DND-41 (cell line): ENCODE measurements around the gene PCDHA8.

Source experiments
- EZH2 ChIP-seq: IDR thresholded peaks from 3 replicates; pipeline ENCODE4 v1.6.1; 2012; ENCODE audit warnings: borderline replicate concordance, low read depth, mild to moderate bottlenecking, moderate library complexity, low read length, inconsistent platforms; ENCODE audit not compliant: severe bottlenecking
- TF ChIP-seq, protein P1 (sequence below): IDR thresholded peaks from 2 replicates; pipeline ENCODE4 v1.5.1; 2012; ENCODE audit warnings: borderline replicate concordance, low read length, moderate library complexity, mild to moderate bottlenecking; ENCODE audit not compliant: poor library complexity, severe bottlenecking; ENCODE audit errors: extremely low read depth

DNA sequence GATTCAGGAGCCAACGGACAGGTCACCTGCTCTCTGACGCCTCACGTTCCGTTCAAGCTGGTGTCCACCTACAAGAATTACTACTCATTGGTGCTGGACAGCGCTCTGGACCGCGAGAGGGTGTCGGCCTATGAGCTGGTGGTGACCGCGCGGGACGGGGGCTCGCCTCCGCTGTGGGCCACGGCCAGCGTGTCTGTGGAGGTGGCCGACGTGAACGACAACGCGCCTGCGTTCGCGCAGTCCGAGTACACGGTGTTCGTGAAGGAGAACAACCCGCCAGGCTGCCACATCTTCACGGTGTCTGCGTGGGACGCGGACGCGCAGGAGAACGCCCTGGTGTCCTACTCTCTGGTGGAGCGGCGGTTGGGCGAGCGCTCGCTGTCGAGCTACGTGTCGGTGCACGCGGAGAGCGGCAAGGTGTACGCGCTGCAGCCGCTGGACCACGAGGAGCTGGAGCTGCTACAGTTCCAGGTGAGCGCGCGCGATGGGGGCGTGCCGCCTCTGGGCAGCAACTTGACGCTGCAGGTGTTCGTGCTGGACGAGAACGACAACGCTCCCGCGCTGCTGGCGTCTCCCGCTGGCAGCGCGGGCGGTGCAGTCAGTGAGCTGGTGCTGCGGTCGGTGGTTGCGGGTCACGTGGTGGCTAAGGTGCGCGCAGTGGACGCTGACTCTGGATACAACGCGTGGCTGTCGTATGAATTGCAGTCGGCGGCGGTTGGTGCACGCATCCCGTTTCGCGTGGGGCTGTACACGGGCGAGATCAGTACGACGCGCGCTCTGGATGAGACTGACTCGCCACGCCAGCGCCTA, 16.4 kb downstream of the PCDHA8 start:
- no peak for TF ChIP-seq EZH2
- TF ChIP-seq, protein P1, sequence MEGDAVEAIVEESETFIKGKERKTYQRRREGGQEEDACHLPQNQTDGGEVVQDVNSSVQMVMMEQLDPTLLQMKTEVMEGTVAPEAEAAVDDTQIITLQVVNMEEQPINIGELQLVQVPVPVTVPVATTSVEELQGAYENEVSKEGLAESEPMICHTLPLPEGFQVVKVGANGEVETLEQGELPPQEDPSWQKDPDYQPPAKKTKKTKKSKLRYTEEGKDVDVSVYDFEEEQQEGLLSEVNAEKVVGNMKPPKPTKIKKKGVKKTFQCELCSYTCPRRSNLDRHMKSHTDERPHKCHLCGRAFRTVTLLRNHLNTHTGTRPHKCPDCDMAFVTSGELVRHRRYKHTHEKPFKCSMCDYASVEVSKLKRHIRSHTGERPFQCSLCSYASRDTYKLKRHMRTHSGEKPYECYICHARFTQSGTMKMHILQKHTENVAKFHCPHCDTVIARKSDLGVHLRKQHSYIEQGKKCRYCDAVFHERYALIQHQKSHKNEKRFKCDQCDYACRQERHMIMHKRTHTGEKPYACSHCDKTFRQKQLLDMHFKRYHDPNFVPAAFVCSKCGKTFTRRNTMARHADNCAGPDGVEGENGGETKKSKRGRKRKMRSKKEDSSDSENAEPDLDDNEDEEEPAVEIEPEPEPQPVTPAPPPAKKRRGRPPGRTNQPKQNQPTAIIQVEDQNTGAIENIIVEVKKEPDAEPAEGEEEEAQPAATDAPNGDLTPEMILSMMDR = no peak
